GM12801 (cell line): Measurements from ENCODE around the gene NDE1.

Experiments used
- TF ChIP-seq, protein P1 (sequence below): IDR thresholded peaks from one replicate; pipeline ENCODE4 v1.5.1; 2011; ENCODE audit warnings: control low read depth; ENCODE audit not compliant: insufficient read length; ENCODE audit errors: extremely low read depth

NDE1 gene

DNA sequence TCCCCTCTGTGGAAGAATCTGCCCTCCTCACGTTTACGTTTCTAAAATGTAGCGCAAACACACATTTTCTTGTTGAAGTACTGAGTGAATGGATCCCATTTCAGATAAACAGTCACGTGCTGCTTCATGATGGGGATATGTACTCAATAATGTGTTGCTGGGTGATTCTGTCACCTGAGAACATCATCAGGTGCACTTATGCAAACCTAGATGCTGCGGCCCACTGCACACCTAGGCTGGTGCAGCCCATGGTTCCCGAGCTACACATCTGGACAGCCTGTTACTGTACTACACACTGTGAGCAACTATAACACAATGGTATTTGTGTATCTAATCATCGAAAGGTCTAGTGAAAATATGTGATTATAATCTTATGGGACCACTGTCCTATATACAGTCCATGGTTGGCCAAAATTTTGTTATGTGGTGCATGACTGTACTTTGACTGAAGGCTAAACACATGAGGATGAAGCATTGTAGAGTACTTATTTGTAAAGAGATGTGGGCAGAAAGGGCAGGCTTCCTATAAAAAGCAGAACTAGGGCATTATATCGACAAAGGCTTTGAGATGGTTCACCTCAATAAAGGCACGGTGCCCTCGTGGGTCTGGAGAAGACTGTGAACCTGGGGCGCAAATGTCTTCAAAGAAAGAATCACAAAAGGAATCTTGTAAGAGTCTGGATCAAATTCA, 33.4 kb upstream of the NDE1 start:
- TF ChIP-seq, protein P1, sequence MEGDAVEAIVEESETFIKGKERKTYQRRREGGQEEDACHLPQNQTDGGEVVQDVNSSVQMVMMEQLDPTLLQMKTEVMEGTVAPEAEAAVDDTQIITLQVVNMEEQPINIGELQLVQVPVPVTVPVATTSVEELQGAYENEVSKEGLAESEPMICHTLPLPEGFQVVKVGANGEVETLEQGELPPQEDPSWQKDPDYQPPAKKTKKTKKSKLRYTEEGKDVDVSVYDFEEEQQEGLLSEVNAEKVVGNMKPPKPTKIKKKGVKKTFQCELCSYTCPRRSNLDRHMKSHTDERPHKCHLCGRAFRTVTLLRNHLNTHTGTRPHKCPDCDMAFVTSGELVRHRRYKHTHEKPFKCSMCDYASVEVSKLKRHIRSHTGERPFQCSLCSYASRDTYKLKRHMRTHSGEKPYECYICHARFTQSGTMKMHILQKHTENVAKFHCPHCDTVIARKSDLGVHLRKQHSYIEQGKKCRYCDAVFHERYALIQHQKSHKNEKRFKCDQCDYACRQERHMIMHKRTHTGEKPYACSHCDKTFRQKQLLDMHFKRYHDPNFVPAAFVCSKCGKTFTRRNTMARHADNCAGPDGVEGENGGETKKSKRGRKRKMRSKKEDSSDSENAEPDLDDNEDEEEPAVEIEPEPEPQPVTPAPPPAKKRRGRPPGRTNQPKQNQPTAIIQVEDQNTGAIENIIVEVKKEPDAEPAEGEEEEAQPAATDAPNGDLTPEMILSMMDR = no peak

DNA sequence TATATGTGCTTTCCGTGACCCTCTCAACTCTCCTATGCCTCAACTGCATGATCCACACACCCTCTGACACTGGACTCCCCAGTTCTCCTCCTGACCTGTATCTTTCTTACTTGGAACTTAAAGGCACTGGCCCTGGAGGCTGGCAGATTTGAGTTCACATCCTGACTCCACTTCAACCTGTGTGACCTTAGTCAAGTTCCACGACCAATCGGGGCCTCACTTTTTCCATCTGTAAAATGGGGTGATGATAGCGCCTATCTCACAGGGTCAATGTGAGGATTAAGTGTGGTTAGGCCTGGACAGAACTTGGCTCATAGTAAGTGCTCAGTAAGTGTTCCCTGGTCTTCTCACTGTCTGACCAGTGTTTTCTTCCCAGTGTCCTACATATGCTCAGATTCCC, 32.1 kb upstream of the NDE1 start:
- TF ChIP-seq, protein P1 = no peak

DNA sequence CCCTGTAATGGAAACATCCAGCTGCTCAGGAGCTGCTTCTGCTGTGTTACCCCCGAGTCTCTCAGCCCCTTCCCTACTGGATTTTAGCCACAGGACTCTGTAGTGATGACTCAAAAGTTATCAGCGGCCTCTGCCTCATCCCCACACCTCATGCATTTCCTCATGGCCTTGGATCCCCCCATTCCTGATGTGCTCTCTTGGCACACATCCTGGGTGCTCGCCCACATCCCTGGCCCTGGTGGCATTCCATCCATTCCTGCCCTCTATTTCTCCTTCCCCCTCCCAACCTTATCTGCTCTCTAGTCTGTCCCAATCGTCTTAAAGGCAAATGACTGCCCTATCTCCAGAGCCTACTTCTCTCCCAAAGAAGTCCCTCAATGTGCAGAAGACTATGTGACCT, 31.7 kb upstream of the NDE1 start:
- TF ChIP-seq, protein P1 = no peak

DNA sequence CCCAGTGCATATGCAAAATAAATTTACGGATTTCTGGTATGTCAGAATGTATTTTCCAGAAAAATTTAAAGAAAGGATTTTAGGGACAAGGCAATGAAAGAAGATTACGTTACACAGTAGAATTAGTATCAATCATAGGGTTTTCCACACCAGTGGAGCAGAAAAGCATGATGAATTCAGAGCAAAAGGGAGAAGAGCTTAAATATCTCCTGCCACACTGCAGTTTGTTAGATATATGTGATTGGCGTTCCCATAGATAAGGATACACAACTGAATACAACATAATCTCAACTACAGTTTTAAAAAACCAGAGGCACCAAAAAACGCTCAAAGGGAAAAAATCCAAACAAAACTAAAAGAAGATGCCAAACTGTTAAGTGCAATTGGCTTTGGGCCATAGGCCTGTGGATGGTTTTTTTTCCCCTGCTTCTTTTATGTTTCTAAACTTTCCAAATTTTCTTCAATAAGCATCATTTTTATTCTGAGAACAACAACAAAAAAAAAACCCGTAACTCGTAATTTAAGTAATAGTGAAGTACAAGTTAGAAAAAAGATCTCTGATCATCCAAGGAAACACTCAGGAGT, 29.3 kb upstream of the NDE1 start:
- TF ChIP-seq, protein P1 = no peak

DNA sequence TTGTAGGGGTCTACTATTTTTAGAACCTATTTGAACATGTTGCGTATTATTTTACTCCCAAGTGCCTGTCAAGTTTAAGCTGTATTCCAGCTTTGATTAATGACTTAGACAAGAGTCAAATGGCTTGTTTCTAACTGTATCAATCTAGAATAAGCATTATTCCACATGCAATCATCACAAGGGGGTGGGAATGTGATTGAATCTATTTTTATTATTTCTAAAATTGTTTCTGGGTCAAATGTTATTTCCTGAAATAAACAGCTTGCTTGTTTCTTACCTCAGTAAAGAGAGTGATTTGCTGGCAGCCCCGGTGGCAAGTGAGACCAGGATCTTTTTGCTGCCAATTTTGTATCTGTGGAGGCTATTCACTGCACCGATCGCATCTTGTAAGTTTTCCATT, 28.6 kb upstream of the NDE1 start:
- TF ChIP-seq, protein P1 = no peak

DNA sequence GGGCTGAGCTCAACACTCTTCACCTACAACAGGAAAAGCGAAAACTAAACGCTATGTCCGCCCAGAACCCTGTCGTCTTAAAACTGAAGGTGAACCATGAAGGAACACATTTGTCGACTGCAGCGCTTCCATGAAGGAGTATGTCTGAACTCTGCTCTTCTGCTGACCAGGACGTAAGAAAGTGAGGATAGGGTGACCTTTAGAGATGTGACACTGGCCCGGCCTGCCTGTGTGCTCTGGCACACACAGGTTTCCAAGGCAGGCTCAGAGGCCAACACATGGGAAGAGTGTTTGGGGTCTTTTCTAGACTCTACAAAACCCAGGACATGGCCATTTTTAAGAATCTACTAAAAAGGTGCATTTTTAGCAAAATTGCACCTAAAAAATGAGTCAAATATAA, 28.2 kb upstream of the NDE1 start:
- TF ChIP-seq, protein P1 = no peak

DNA sequence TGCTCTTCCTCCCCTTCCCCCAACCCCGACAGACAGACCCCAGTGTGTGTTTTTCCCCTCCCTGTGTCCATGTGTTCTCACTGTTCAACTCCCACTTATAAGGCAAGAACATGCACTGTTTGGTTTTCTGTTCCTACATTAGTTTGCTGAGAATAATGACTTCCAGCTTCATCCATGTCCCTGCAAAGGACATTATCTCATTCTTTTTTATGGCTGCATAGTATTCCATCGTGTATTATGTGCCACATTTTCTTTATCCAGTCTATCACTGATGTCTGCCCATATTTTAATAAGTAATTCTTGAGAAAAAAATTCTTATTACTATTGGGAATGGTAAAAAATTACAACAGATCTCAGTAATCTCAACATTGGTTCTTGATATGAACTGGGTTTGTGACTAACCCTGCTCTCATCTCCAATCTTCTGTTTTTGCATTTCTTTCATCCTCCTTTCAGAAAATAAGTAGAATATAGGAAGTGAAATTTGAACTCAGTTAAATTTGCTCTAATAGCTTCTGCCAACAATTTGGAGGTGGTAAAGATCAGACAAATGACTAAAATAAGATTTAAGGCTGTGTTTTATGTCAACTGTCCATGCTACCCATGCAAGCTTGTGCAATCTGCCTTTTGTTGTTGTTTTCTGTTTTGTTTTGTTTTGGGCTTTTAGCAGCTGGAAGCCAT, 18.2 kb upstream of the NDE1 start:
- TF ChIP-seq, protein P1 = no peak
